Pancreas (tissue), 10 donors: ENCODE results near the gene SLC13A2. TPM values are rescaled to one million over a fixed set of nuclear protein-coding genes. Genes with fewer than 3 reads are reported as not detected.
"Not testable (repeated sequence)": the region's sequence is repeated elsewhere in the genome, so short reads cannot be mapped to it uniquely, and the experiment has no call there.

ENCODE experiments used
- ATAC-seq, 4 donors: fragments of 200-7000 bp; cut with Tn5 transposase; one replicate each; pipeline versions ENCODE4 v1.8.0 to v1.9.1; 2020; ENCODE audit warnings: mild to moderate bottlenecking in 4 of 4, moderate library complexity in 4 of 4
- DNase-seq, 6 donors: peaks; one replicate each; pipeline ENCODE4 v3.0.0-alpha.2; 2020
- FAIRE-seq: peaks from 2 replicates; lab custom pipeline; 2012; peaks lifted over from hg19 to GRCh38; lab: Jason Lieb, UNC
- H3K27ac ChIP-seq, 4 donors: fragments of 200-600 bp; sonication (generic); 1 replicate in 3 of 4; 2 replicates in 1 of 4; pipeline versions ENCODE4 v1.5.0 to v1.8.0; 2020
- H3K27me3 ChIP-seq, 4 donors: fragments of 200-600 bp; one replicate each; pipeline ENCODE4 v1.8.0; 2021
- H3K36me3 ChIP-seq, 3 donors: fragments of 200-600 bp; sonication (generic) in 1 of 3; one replicate each; pipeline versions ENCODE4 v1.5.0 to v1.8.0; 2020 to 2021
- H3K4me1 ChIP-seq, 3 donors: fragments of 200-600 bp; one replicate each; pipeline ENCODE4 v1.8.0; 2021
- H3K4me3 ChIP-seq, 4 donors: fragments of 200-600 bp; sonication (generic) in 2 of 4; one replicate each; pipeline versions ENCODE4 v1.5.0 to v1.8.0; 2020 to 2021
- H3K9me3 ChIP-seq, 4 donors: fragments of 200-600 bp; one replicate each; pipeline ENCODE4 v1.8.0; 2021
- CTCF ChIP-seq, 4 donors: fragments of 200-600 bp; sonication (generic) in 3 of 4; IDR thresholded peaks; one replicate each; pipeline versions ENCODE4 v1.5.0 to v1.8.0; 2021; ENCODE audit warnings: antibody characterized with exemption in 4 of 4
- WGBS, 2 donors: extraction: QIAGEN DNeasy Blood & Tissue Kit; methylation state at CpG; one replicate each; pipeline ENCODE4 v1.1.7; 2013; 5-methylcytosine and 5-hydroxymethylcytosine counted together
- intact Hi-C, 3 donors: fragments of 100-400 bp; cut with DNase I; formaldehyde crosslinking; loops; one replicate each; pipeline versions ENCODE4 v1.11.1 to v1.14.2; 2022
- polyA plus RNA-seq, 2 donors: library from polyadenylated mRNA; stranded (reverse); fragments of 200-250 nt; gene quantifications; one replicate each; pipeline ENCODE4 v1.2.3, GENCODE V29; 2013
- total RNA-seq, 6 donors: library from RNA; stranded (reverse); fragmentation: NEBNext Ultra II Directional in 4 of 6; extraction: Animal tissue kit (Norgen Biotek cat#: 25700) in 4 of 6; gene quantifications; one replicate each; pipeline versions ENCODE4 v1.2.1 to v1.2.4, GENCODE V29; 2021 to 2023
- donor health status: healthy with polysubstance abuse.
- donor health status: DM: no; HTN: no; CAD: no; lungs with moderate emphysema.
- donor health status: DM: no; HTN: no; CAD: no.
- donor health status: control.
- donor health status: control.
- donor health status: Bipolar disorder and iron deficiency.
- donor health status: DM: yes; HTN: yes; CAD: no.
- donor health status: DM: no; HTN: no; CAD: no.
- donor health status: DM: no; HTN: no; CAD: no.
- donor health status: DM: yes; HTN: yes; CAD: no.

The SLC13A2 gene
- total and polyA plus RNA-seq, 8 donors: 0.04 to 0.42 (median 0.08) TPM; not detected in 4

GRCh38 chr17:28518132-28518531 is 44.7 kb downstream of the SLC13A2 start:
- intact Hi-C loops: no loop called here
- Histone ChIP-seq H3K4me1 (no peaks in the 10 kb centered on the region), H3K4me3 (no peak overlapping the region), H3K27me3 (no peaks in the 10 kb centered on the region), H3K27ac (no peak overlapping the region), H3K9me3 (no peaks in the 10 kb centered on the region), H3K36me3 (no peaks in the 10 kb centered on the region)
- DNase-seq: peak in 1 of 6 donors; percentile 13
- no peak for FAIRE-seq
- TF ChIP-seq CTCF (IDR thresholded peaks at IDR 0.05): no peak
- WGBS, 2 donors: 56% methylated on average over 6 of the region's 6 CpGs
- ATAC-seq: no peak

GRCh38 chr17:28518578-28518977 is 45.1 kb downstream of the SLC13A2 start:
- no peak overlapping the region for H3K27ac ChIP-seq
- H3K36me3 ChIP-seq: no peaks in the 10 kb centered on the region
- no peak overlapping the region for H3K4me3 ChIP-seq
- WGBS, 2 donors: 65 to 67% methylated on average over 7 of the region's 7 CpGs
- no peaks in the 10 kb centered on the region for H3K9me3 ChIP-seq
- TF ChIP-seq CTCF (IDR thresholded peaks at IDR 0.05): no peak
- H3K27me3 ChIP-seq: no peaks in the 10 kb centered on the region
- H3K4me1 ChIP-seq: no peaks in the 10 kb centered on the region
- FAIRE-seq: no peak
- no peak for ATAC-seq
- DNase-seq: peak in 1 of 6 donors; percentile 6
- intact Hi-C loops: no loop called here

GRCh38 chr17:28519236-28519635 is 45.8 kb downstream of the SLC13A2 start:
- WGBS, 2 donors: 76 to 82% methylated on average over 5 of the region's 5 CpGs
- Histone ChIP-seq H3K36me3 (no peaks in the 10 kb centered on the region), H3K27me3 (no peaks in the 10 kb centered on the region), H3K4me3 (no peak overlapping the region), H3K27ac (no peak overlapping the region), H3K9me3 (no peaks in the 10 kb centered on the region), H3K4me1 (no peaks in the 10 kb centered on the region)
- DNase-seq (no peak), ATAC-seq (no peak), FAIRE-seq (no peak)
- intact Hi-C loops: no loop called here
- no peak for TF ChIP-seq CTCF (IDR thresholded peaks at IDR 0.05)

GRCh38 chr17:28520687-28521086 is 47.2 kb downstream of the SLC13A2 start:
- Histone ChIP-seq H3K4me1 (peaks cover 0 to 8% (median 2%) of the 10 kb centered on the region in 3 donors), H3K27me3 (no peaks in the 10 kb centered on the region), H3K4me3 (no peak overlapping the region), H3K27ac (no peak overlapping the region), H3K9me3 (no peaks in the 10 kb centered on the region), H3K36me3 (no peaks in the 10 kb centered on the region)
- intact Hi-C loops: no loop called here
- DNase-seq: peak in 1 of 6 donors; percentile 35
- no peak for ATAC-seq
- WGBS, 2 donors: 72 to 78% methylated on average over 6 of the region's 6 CpGs
- no peak for FAIRE-seq
- TF ChIP-seq CTCF (IDR thresholded peaks at IDR 0.05): no peak

GRCh38 chr17:28521311-28522085 is 48.1 kb downstream of the SLC13A2 start:
- Histone ChIP-seq H3K4me1 (peaks cover 0 to 16% (median 2%) of the 10 kb centered on the region in 3 donors), H3K36me3 (no peaks in the 10 kb centered on the region), H3K4me3 (no peak overlapping the region), H3K27ac (no peak overlapping the region), H3K27me3 (no peaks in the 10 kb centered on the region), H3K9me3 (no peaks in the 10 kb centered on the region)
- ATAC-seq (no peak), DNase-seq (peak in 1 of 6 donors; percentile 60), FAIRE-seq (no peak)
- intact Hi-C loops: no loop called here
- 78 to 83% methylated on average over 14 to 21 of the region's 21 CpGs for WGBS, 2 donors
- no peak for TF ChIP-seq CTCF (IDR thresholded peaks at IDR 0.05)

- FAIRE-seq, ATAC-seq, H3K9me3 ChIP-seq, H3K36me3 ChIP-seq, intact Hi-C loops, H3K27me3 ChIP-seq, H3K4me3 ChIP-seq, DNase-seq, H3K27ac ChIP-seq: not testable (repeated sequence)
- H3K4me1 ChIP-seq: peaks cover 0 to 16% (median 2%) of the 10 kb centered on the region in 3 donors
- WGBS, 2 donors: 92 to 95% methylated on average over 4 of the region's 4 CpGs
Measured at GRCh38 chr17:28522281-28522680, 48.8 kb downstream of the SLC13A2 start.
